GM19035 (cell line): ENCODE measurements around the gene CC2D2A.

Experiments used
- ATAC-seq: cut with Tn5 transposase; IDR thresholded peaks from one replicate; pipeline ENCODE4 v1.9.1; 2021; ENCODE audit not compliant: unreplicated experiment

CC2D2A gene

DNA sequence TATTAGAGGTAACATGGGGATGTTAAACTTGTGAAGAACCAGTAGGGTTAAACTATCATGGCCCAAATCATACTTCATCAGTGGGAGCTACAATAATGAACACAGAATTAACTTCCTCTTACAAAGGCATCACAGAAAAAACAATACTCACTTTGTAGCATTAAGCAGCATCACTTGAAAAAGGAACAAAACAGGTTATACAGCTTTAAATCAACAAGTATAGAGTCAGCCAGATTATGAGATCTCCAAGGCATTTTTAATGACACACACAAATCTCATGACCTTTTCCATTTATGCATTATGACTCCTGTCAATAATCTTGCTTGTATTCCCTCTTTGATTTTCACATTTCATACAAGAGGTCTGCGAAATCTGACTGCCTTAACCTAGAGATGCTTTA is 167.1 kb downstream of the CC2D2A start:
- ATAC-seq, result no peak

GRCh38 chr4:15638418-15638817 is 168.7 kb downstream of the CC2D2A start:
- no peak for ATAC-seq

- ATAC-seq, result no peak
Observed at GRCh38 chr4:15648600-15648999, 178.9 kb downstream of the CC2D2A start.

DNA sequence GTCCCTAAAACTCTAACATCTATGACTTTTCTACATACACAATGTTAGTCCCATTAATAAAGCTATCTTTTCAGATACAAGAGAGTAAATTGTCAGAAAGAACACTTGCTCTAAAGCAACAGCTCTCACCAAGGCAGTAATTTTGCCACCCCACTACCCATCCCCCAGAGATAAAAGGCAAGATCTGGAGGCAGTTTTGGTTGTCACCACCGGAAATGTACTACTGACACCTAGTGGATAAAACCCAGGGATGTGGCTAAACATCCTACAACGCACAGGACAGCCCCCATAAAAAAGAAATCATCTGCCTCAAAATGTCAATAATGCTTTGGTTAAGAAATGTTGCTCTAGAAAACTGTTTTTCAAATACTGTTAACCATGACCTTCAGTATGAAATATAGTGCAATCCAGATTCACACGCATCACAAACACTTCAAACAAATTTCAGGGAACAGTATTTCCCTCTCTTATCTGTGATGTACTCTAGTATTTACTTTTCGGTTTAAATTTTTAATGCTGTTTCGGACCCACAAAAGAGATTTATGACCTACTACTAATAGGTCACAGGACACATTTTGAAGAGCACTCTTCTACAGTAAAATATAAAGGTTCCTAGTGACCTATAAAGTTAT is 180.3 kb downstream of the CC2D2A start:
- no peak for ATAC-seq
